Psoas muscle (tissue), 8 donors: ENCODE measurements around the gene HMCES. TPM values are rescaled to one million over a fixed set of nuclear protein-coding genes. Genes with fewer than 3 reads are reported as not detected.
"Not testable (repeated sequence)": the region's sequence is repeated elsewhere in the genome, so short reads cannot be mapped to it uniquely, and the experiment has no call there.

Source experiments
- ATAC-seq, 4 donors: fragments of 200-7000 bp; cut with Tn5 transposase; one replicate each; pipeline ENCODE4 v1.9.1; 2020; ENCODE audit warnings: moderate library complexity in 3 of 4, mild to moderate bottlenecking in 2 of 4
- DNase-seq, 2 donors: peaks; one replicate each; pipeline ENCODE4 v3.0.0-alpha.2; 2020
- H3K27ac ChIP-seq: fragments of 200-600 bp; one replicate; pipeline ENCODE4 v1.8.0; 2022
- H3K27me3 ChIP-seq, 3 donors: fragments of 200-600 bp in 1 of 3; one replicate each; pipeline versions ENCODE4 v1.6.1 to v1.8.0; 2013 to 2022; ENCODE audit warnings: low read length in 2 of 3, mild to moderate bottlenecking in 2 of 3, moderate library complexity in 1 of 3; ENCODE audit not compliant: insufficient read depth in 3 of 3
- H3K36me3 ChIP-seq, 2 donors: fragments of 200-600 bp in 1 of 2; one replicate each; pipeline versions ENCODE4 v1.6.1 to v1.8.0; 2013 to 2022; ENCODE audit warnings: low read depth in 1 of 2, mild to moderate bottlenecking in 1 of 2, moderate library complexity in 1 of 2; ENCODE audit not compliant: insufficient read depth in 1 of 2
- H3K4me1 ChIP-seq: fragments of 200-600 bp; one replicate; pipeline ENCODE4 v1.8.0; 2022
- H3K4me3 ChIP-seq: fragments of 200-600 bp; one replicate; pipeline ENCODE4 v1.8.0; 2022; ENCODE audit warnings: mild to moderate bottlenecking
- H3K9me3 ChIP-seq: fragments of 200-600 bp; one replicate; pipeline ENCODE4 v1.8.0; 2022
- CTCF ChIP-seq: fragments of 200-600 bp; IDR thresholded peaks from one replicate; pipeline ENCODE4 v1.8.0; 2022; ENCODE audit warnings: antibody characterized with exemption
- WGBS, 3 donors: extraction: QIAGEN DNeasy Blood & Tissue Kit; methylation state at CpG; one replicate each; pipeline versions ENCODE4 v1.1.6 to v1.1.7; 2013; 5-methylcytosine and 5-hydroxymethylcytosine counted together
- intact Hi-C, 2 donors: fragments of 100-400 bp; cut with DNase I; formaldehyde crosslinking; loops; one replicate each; pipeline versions ENCODE4 v1.11.0 to v1.14.2; 2022
- polyA plus RNA-seq, 3 donors: library from polyadenylated mRNA; stranded (reverse); fragments of 200-250 nt; gene quantifications; one replicate each; pipeline ENCODE4 v1.2.3, GENCODE V29; 2013
- total RNA-seq, 4 donors: library from RNA; stranded (reverse); fragmentation: NEBNext Ultra II Directional in 2 of 4; extraction: Animal tissue kit (Norgen Biotek cat#: 25700) in 2 of 4; gene quantifications; one replicate each; pipeline versions ENCODE4 v1.2.1 to v1.2.4, GENCODE V29; 2021 to 2023
- donor health status: healthy with polysubstance abuse.
- donor health status: DM: no; HTN: no; CAD: no; lungs with moderate emphysema.
- donor health status: Bipolar disorder and iron deficiency.
- donor health status: healthy.
- donor health status: DM: yes; HTN: yes; CAD: no.
- donor health status: DM: no; HTN: no; CAD: no.
- donor health status: DM: no; HTN: no; CAD: no.
- donor health status: DM: yes; HTN: yes; CAD: no.

The HMCES gene
- total and polyA plus RNA-seq, 7 donors, result 32.6 to 37.4 (median 35.7) TPM

- not testable (repeated sequence) for H3K27me3 ChIP-seq, H3K9me3 ChIP-seq, H3K36me3 ChIP-seq
- 14 to 17% (median 15%) methylated on average over 11 of the region's 11 CpGs for WGBS, 3 donors
- Histone ChIP-seq H3K27ac (peak overlapping the region; percentile 84), H3K4me3 (peak overlapping the region; percentile 47), H3K4me1 (peaks cover 26% of the 10 kb centered on the region)
- intact Hi-C loops, result loop anchor here (1.0 to 10.0 kb wide), 3 partner anchors 63 to 271 kb away; partner anchors contain the start of gene CNBP (in 2 of the 2)
- peak; percentile 89 to 90 (median 90) for ATAC-seq
- TF ChIP-seq CTCF, result peak; percentile 96
- DNase-seq, result peak; percentile 83 to 91
Measured at GRCh38 chr3:129245641-129246306, 32.9 kb upstream of the HMCES start.

DNA sequence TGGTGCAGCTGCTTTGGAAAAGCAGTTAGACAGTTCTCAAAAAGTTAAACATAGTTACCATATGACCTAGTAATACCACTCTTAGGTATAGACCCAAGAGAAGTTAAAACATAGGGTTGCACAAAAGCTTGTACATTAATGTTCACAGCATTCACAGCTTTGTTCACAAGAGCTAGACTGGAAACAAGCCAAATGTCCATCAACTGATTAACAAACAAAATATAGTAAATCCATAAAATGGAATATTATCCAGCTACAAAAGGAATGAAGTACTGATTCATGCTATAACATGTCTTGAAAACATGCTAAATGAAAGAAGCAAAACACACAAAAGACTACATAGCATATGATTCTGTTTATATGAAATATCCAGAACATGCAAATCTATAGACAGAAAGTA lies 32.0 kb upstream of the HMCES start:
- H3K36me3 ChIP-seq, result peaks cover 0 to 11% of the 10 kb centered on the region in 2 donors
- H3K27ac ChIP-seq, result no peak overlapping the region
- ATAC-seq, result no peak
- no peaks in the 10 kb centered on the region for H3K9me3 ChIP-seq
- peaks cover 31% of the 10 kb centered on the region for H3K4me1 ChIP-seq
- intact Hi-C loops, result loop anchor here (1.0 to 10.0 kb wide), 3 partner anchors 64 to 272 kb away; partner anchors contain the start of gene CNBP (in 2 of the 2)
- no peak for TF ChIP-seq CTCF
- no peak overlapping the region for H3K4me3 ChIP-seq
- no peaks in the 10 kb centered on the region for H3K27me3 ChIP-seq
- DNase-seq, result no peak

DNA sequence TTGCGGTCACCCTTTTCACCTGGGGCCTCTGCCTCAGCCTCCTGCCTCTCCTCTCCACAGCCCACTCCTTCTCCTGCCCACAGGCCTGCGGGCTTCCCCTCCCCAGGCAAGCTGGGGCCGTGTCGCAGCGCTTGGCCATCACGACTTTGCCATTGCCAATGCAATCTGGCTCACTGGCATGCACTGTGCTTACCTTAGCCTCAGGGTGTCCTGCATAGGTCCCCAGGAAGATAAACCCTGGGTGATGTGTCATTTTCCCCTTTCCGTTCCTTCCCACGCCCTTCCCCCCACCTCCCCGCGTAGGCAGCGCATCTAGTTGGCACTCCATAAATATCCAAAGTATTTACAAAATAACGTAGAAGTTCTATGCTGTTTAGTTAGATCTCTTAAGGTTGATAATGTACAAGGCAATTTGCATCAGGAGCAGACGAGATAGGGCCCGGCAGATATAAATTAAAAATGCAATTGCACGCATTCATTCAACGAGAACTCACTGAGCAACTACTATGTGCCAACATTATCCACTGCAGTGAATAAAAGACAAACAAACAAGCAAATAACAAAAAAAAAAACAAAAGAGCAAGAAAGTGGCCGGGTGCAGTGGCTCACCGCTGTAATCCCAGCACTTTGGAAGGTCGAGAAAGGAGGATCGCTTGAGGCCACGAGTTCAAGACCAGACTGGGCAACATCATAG lies 30.2 kb upstream of the HMCES start:
- intact Hi-C loops, result loop anchor here (2.0 to 10.0 kb wide), 3 partner anchors 66 to 280 kb away; partner anchors contain the start of gene CNBP (in 2 of the 2)
- TF ChIP-seq CTCF, result no peak
- ATAC-seq (no peak), DNase-seq (no peak)
- no peaks in the 10 kb centered on the region for H3K9me3 ChIP-seq
- peaks cover 0 to 26% of the 10 kb centered on the region in 2 donors for H3K36me3 ChIP-seq
- H3K4me1 ChIP-seq, result peaks cover 31% of the 10 kb centered on the region
- peak overlapping the region; percentile 80 for H3K4me3 ChIP-seq
- WGBS, 3 donors, result 40 to 61% (median 47%) methylated on average over 21 of the region's 21 CpGs
- peak overlapping the region; percentile 87 for H3K27ac ChIP-seq
- no peaks in the 10 kb centered on the region for H3K27me3 ChIP-seq

GRCh38 chr3:129249284-129250065 lies 29.2 kb upstream of the HMCES start, which contains the start of gene COPG1:
Gene COPG1, plus strand, starts transcription at chr3:129249606. Its CDS starts 104 bp downstream, at chr3:129249710.
- intact Hi-C loops, result loop anchor here (2.0 to 10.0 kb wide), 4 partner anchors 67 to 281 kb away; partner anchors contain the start of gene CNBP (in 2 of the 2)
- Histone ChIP-seq H3K4me3 (peak within 1 kb of the TSS; percentile 80), H3K4me1 (peaks cover 31% of the 10 kb centered on the region), H3K27ac (peak within 1 kb of the TSS; percentile 87), H3K36me3 (peaks cover 0 to 36% of the 10 kb centered on the region in 2 donors), H3K9me3 (no peaks in the 10 kb centered on the region), H3K27me3 (no peaks in the 10 kb centered on the region)
- DNase-seq (peak; percentile 88 to 94), ATAC-seq (peak; percentile 90 to 95 (median 92))
- WGBS, 3 donors, result 0 to 1% (median 0%) methylated on average over 48 of the region's 48 CpGs
- TF ChIP-seq CTCF, result no peak
